ENCODE measurements around the gene LASP1. TPM values are rescaled to one million over a fixed set of nuclear protein-coding genes. Genes with fewer than 3 reads are reported as not detected.

Gene LASP1
- total RNA-seq, 4 donors from 2014 or later, result 10.7 to 24.1 (median 20.5) TPM

GRCh38 chr17:38916771-38917170, 46.9 kb downstream of the LASP1 start:
- ATAC-seq (no peak), DNase-seq (no peak)
- Histone ChIP-seq H3K36me3 (peaks cover 0 to 26% of the 10 kb centered on the region in 2 donors), H3K4me3 (no peak overlapping the region), H3K27ac (no peak overlapping the region), H3K4me1 (peaks cover 19 to 36% of the 10 kb centered on the region in 2 donors), H3K27me3 (no peaks in the 10 kb centered on the region), H3K9me3 (no peaks in the 10 kb centered on the region)
- TF ChIP-seq CTCF (IDR thresholded peaks at IDR 0.05 in 4 of 5, conservative IDR thresholded peaks at IDR 0.05 in 1 of 5) (no peak), POLR2A (IDR thresholded peaks at IDR 0.05) (no peak)
- in situ Hi-C loops (cut with MboI; ENCODE audit: low sequenced_read_pairs in 4 of 4) (no loop called here), intact Hi-C loops (cut with DNase I; ENCODE audit: low total_unique reads) (no loop called here)

GRCh38 chr17:38917259-38917658, 47.4 kb downstream of the LASP1 start:
- H3K4me1 ChIP-seq, result peaks cover 21 to 36% of the 10 kb centered on the region in 2 donors
- no peak for DNase-seq
- ATAC-seq, result no peak
- no peaks in the 10 kb centered on the region for H3K9me3 ChIP-seq
- in situ Hi-C loops (cut with MboI; ENCODE audit: low sequenced_read_pairs in 4 of 4), result no loop called here
- H3K27ac ChIP-seq, result no peak overlapping the region
- H3K36me3 ChIP-seq, result peaks cover 0 to 26% of the 10 kb centered on the region in 2 donors
- H3K27me3 ChIP-seq, result no peaks in the 10 kb centered on the region
- intact Hi-C loops (cut with DNase I; ENCODE audit: low total_unique reads), result no loop called here
- no peak overlapping the region for H3K4me3 ChIP-seq
- TF ChIP-seq POLR2A (IDR thresholded peaks at IDR 0.05) (no peak), CTCF (IDR thresholded peaks at IDR 0.05 in 4 of 5, conservative IDR thresholded peaks at IDR 0.05 in 1 of 5) (no peak)

- ATAC-seq (peak in 1 of 2 donors; percentile 40), DNase-seq (peak in 1 of 2 donors; percentile 42)
- peaks cover 20 to 39% of the 10 kb centered on the region in 2 donors for H3K4me1 ChIP-seq
- no peak overlapping the region for H3K4me3 ChIP-seq
- TF ChIP-seq CTCF (IDR thresholded peaks at IDR 0.05 in 4 of 5, conservative IDR thresholded peaks at IDR 0.05 in 1 of 5), result no peak
- TF ChIP-seq POLR2A (IDR thresholded peaks at IDR 0.05), result no peak
- intact Hi-C loops (cut with DNase I; ENCODE audit: low total_unique reads), result no loop called here
- H3K9me3 ChIP-seq, result no peaks in the 10 kb centered on the region
- H3K36me3 ChIP-seq, result peaks cover 0 to 26% of the 10 kb centered on the region in 2 donors
- H3K27ac ChIP-seq, result peak overlapping the region in 3 of 4 donors; percentile 42 to 75 (median 65)
- in situ Hi-C loops (cut with MboI; ENCODE audit: low sequenced_read_pairs in 4 of 4), result no loop called here
- H3K27me3 ChIP-seq, result no peaks in the 10 kb centered on the region
Observed at GRCh38 chr17:38918129-38918913, 48.5 kb downstream of the LASP1 start.

- DNase-seq (no peak), ATAC-seq (no peak)
- Histone ChIP-seq H3K36me3 (peaks cover 0 to 26% of the 10 kb centered on the region in 2 donors), H3K27me3 (no peaks in the 10 kb centered on the region), H3K4me3 (no peak overlapping the region), H3K4me1 (peaks cover 26 to 40% of the 10 kb centered on the region in 2 donors), H3K9me3 (no peaks in the 10 kb centered on the region), H3K27ac (peak overlapping the region; percentile 42 to 75 (median 64))
- in situ Hi-C loops (cut with MboI; ENCODE audit: low sequenced_read_pairs in 4 of 4), result no loop called here
- intact Hi-C loops (cut with DNase I; ENCODE audit: low total_unique reads), result no loop called here
- TF ChIP-seq CTCF (IDR thresholded peaks at IDR 0.05 in 4 of 5, conservative IDR thresholded peaks at IDR 0.05 in 1 of 5) (no peak), POLR2A (IDR thresholded peaks at IDR 0.05) (no peak)
Observed at GRCh38 chr17:38918916-38919315, 49.1 kb downstream of the LASP1 start.
